Activated CD8-positive, alpha-beta memory T cell treated with anti-CD3 and anti-CD28 coated beads, Interleukin-2, amount 10 ng/mL, durations not matched to agents 7 days and 5 days (primary cell): ENCODE data around the gene GDF7. TPM values are rescaled to one million over a fixed set of nuclear protein-coding genes. Genes with fewer than 3 reads are reported as not detected.

Experiments
- ATAC-seq: fragments of 150-1000 bp; cut with Tn5 transposase; one replicate; pipeline ENCODE4 v1.10.0; 2021; ENCODE audit warnings: moderate library complexity
- CTCF ChIA-PET: fragments of 350-600 bp; sonication (Branson Sonifier 250); formaldehyde crosslinking; loops from one replicate; lab custom pipeline; 2021; ENCODE audit warnings: antibody characterized with exemption; lab: Charles Lee
- DNase-seq: peaks from one replicate; pipeline ENCODE4 v3.0.0-alpha.2; 2020
- H3K27ac Mint-ChIP-seq: one replicate; pipeline ENCODE4 v1.8.0; 2021; ENCODE audit warnings: mild to moderate bottlenecking, mixed read lengths
- H3K27me3 Mint-ChIP-seq: one replicate; pipeline ENCODE4 v1.8.0; 2021; ENCODE audit warnings: mixed read lengths
- H3K36me3 Mint-ChIP-seq: one replicate; pipeline ENCODE4 v1.8.0; 2021; ENCODE audit warnings: mild to moderate bottlenecking, mixed read lengths
- H3K4me1 Mint-ChIP-seq: one replicate; pipeline ENCODE4 v1.8.0; 2021; ENCODE audit warnings: mixed read lengths
- H3K4me3 Mint-ChIP-seq: one replicate; pipeline ENCODE4 v1.8.0; 2021; ENCODE audit warnings: mild to moderate bottlenecking, moderate library complexity, mixed read lengths
- H3K9me3 Mint-ChIP-seq: one replicate; pipeline ENCODE4 v1.8.0; 2022; ENCODE audit warnings: low read depth, mixed read lengths
- total RNA-seq, 2 experiments: library from RNA; stranded (reverse); gene quantifications; one replicate each; pipeline ENCODE4 v1.2.3, GENCODE V29; 2021

The GDF7 gene
- total RNA-seq, 2 experiments from 2014 or later, result not detected

- Mint-ChIP-seq H3K9me3 (no peaks in the 10 kb centered on the region), H3K4me3 (no peak overlapping the region), H3K4me1 (no peaks in the 10 kb centered on the region), H3K36me3 (peaks cover 2% of the 10 kb centered on the region), H3K27me3 (no peaks in the 10 kb centered on the region), H3K27ac (no peak overlapping the region)
- peak; percentile 98 for ATAC-seq
- DNase-seq, result peak; percentile 80
- CTCF ChIA-PET, result interaction anchor here (0.6 to 4.2 kb wide), 38 partner anchors 8 to 316 kb away, joined by 3 to 79 read pairs (median 6); partner anchors contain the start of genes HS1BP3 and RHOB
These were observed 24.6 kb upstream of the GDF7 start for GRCh38 chr2:20642055-20642971.

- DNase-seq, result no peak
- no peak overlapping the region for H3K27ac Mint-ChIP-seq
These were observed 23.9 kb upstream of the GDF7 start for GRCh38 chr2:20643060-20643459.

GRCh38 chr2:20643826-20644225 lies 23.1 kb upstream of the GDF7 start:
- DNase-seq (no peak), ATAC-seq (no peak)
- H3K27ac Mint-ChIP-seq, result no peak overlapping the region
- no peak overlapping the region for H3K4me3 Mint-ChIP-seq
- CTCF ChIA-PET, result interaction anchor here (1.8 to 4.2 kb wide), 12 partner anchors 7 to 237 kb away, joined by 4 to 79 read pairs (median 24); partner anchors contain the start of genes HS1BP3 and RHOB
- H3K36me3 Mint-ChIP-seq, result peaks cover 2% of the 10 kb centered on the region
- H3K9me3 Mint-ChIP-seq, result no peaks in the 10 kb centered on the region
- H3K27me3 Mint-ChIP-seq, result no peaks in the 10 kb centered on the region
- no peaks in the 10 kb centered on the region for H3K4me1 Mint-ChIP-seq

More at GRCh38 chr2:20643060-20643459, 23.9 kb upstream of the GDF7 start:
- Mint-ChIP-seq H3K4me3 (no peak overlapping the region), H3K36me3 (peaks cover 2% of the 10 kb centered on the region), H3K27me3 (no peaks in the 10 kb centered on the region), H3K9me3 (no peaks in the 10 kb centered on the region), H3K4me1 (no peaks in the 10 kb centered on the region)
- CTCF ChIA-PET, result interaction anchor here (0.9 to 4.2 kb wide), 29 partner anchors 8 to 316 kb away, joined by 3 to 79 read pairs (median 9); partner anchors contain the start of genes HS1BP3 and RHOB
- no peak for ATAC-seq

- Mint-ChIP-seq H3K36me3 (peaks cover 2% of the 10 kb centered on the region), H3K27ac (no peak overlapping the region), H3K9me3 (no peaks in the 10 kb centered on the region), H3K4me3 (no peak overlapping the region), H3K4me1 (peaks cover 11% of the 10 kb centered on the region), H3K27me3 (no peaks in the 10 kb centered on the region)
- DNase-seq (no peak), ATAC-seq (no peak)
- CTCF ChIA-PET, result no interaction called here
These were observed 21.6 kb upstream of the GDF7 start for GRCh38 chr2:20645301-20645701.

- peaks cover 2% of the 10 kb centered on the region for H3K36me3 Mint-ChIP-seq
- ATAC-seq (no peak), DNase-seq (no peak)
- no peaks in the 10 kb centered on the region for H3K9me3 Mint-ChIP-seq
- CTCF ChIA-PET, result no interaction called here
- peaks cover 13% of the 10 kb centered on the region for H3K4me1 Mint-ChIP-seq
- H3K27me3 Mint-ChIP-seq, result no peaks in the 10 kb centered on the region
- H3K27ac Mint-ChIP-seq, result no peak overlapping the region
- no peak overlapping the region for H3K4me3 Mint-ChIP-seq
These were observed 21.2 kb upstream of the GDF7 start for GRCh38 chr2:20645761-20646160.

GRCh38 chr2:20646446-20646845 lies 20.5 kb upstream of the GDF7 start:
- H3K9me3 Mint-ChIP-seq, result no peaks in the 10 kb centered on the region
- no peaks in the 10 kb centered on the region for H3K27me3 Mint-ChIP-seq
- ATAC-seq, result no peak

GRCh38 chr2:20647211-20647610 lies 19.7 kb upstream of the GDF7 start:
- CTCF ChIA-PET, result interaction anchor here (0.9 to 2.4 kb wide), 3 partner anchors 203 to 236 kb away, joined by 4 to 9 read pairs (median 6); no protein-coding TSS in a partner anchor
- peaks cover 19% of the 10 kb centered on the region for H3K4me1 Mint-ChIP-seq
- no peak overlapping the region for H3K4me3 Mint-ChIP-seq
- H3K27me3 Mint-ChIP-seq, result no peaks in the 10 kb centered on the region
- peaks cover 2% of the 10 kb centered on the region for H3K36me3 Mint-ChIP-seq
- no peak for DNase-seq
- H3K27ac Mint-ChIP-seq, result no peak overlapping the region
- no peak for ATAC-seq
- H3K9me3 Mint-ChIP-seq, result no peaks in the 10 kb centered on the region

More at GRCh38 chr2:20646446-20646845, 20.5 kb upstream of the GDF7 start:
- Mint-ChIP-seq H3K27ac (no peak overlapping the region), H3K4me1 (peaks cover 17% of the 10 kb centered on the region), H3K36me3 (peaks cover 2% of the 10 kb centered on the region), H3K4me3 (no peak overlapping the region)
- CTCF ChIA-PET, result no interaction called here
- DNase-seq, result no peak

GRCh38 chr2:20647738-20648137 lies 19.2 kb upstream of the GDF7 start:
- DNase-seq (no peak), ATAC-seq (no peak)
- Mint-ChIP-seq H3K36me3 (peaks cover 2% of the 10 kb centered on the region), H3K27ac (no peak overlapping the region), H3K4me3 (no peak overlapping the region), H3K4me1 (peaks cover 19% of the 10 kb centered on the region), H3K9me3 (no peaks in the 10 kb centered on the region), H3K27me3 (no peaks in the 10 kb centered on the region)
- CTCF ChIA-PET, result interaction anchor here (0.9 to 2.4 kb wide), 7 partner anchors 14 to 317 kb away, joined by 3 to 12 read pairs (median 7); partner anchors contain the start of gene RHOB

GRCh38 chr2:20648206-20648605 lies 18.7 kb upstream of the GDF7 start:
- Mint-ChIP-seq H3K36me3 (peaks cover 2% of the 10 kb centered on the region), H3K27ac (no peak overlapping the region), H3K4me1 (peaks cover 19% of the 10 kb centered on the region), H3K27me3 (no peaks in the 10 kb centered on the region), H3K4me3 (no peak overlapping the region), H3K9me3 (no peaks in the 10 kb centered on the region)
- DNase-seq (no peak), ATAC-seq (no peak)
- CTCF ChIA-PET, result interaction anchor here (1.2 to 4.0 kb wide), 6 partner anchors 13 to 317 kb away, joined by 3 to 46 read pairs (median 10); partner anchors contain the start of gene RHOB

- no peak overlapping the region for H3K4me3 Mint-ChIP-seq
- ATAC-seq, result no peak
- no peak for DNase-seq
- peaks cover 2% of the 10 kb centered on the region for H3K36me3 Mint-ChIP-seq
- peaks cover 19% of the 10 kb centered on the region for H3K4me1 Mint-ChIP-seq
- no peaks in the 10 kb centered on the region for H3K27me3 Mint-ChIP-seq
- no peak overlapping the region for H3K27ac Mint-ChIP-seq
- no peaks in the 10 kb centered on the region for H3K9me3 Mint-ChIP-seq
- CTCF ChIA-PET, result interaction anchor here (0.7 to 4.0 kb wide), 10 partner anchors 9 to 405 kb away, joined by 3 to 46 read pairs (median 5); partner anchors contain the start of gene RHOB
These were observed 18.1 kb upstream of the GDF7 start for GRCh38 chr2:20648831-20649230.

GRCh38 chr2:20649576-20649975 lies 17.4 kb upstream of the GDF7 start:
- no peaks in the 10 kb centered on the region for H3K9me3 Mint-ChIP-seq
- peak overlapping the region; percentile 83 for H3K4me3 Mint-ChIP-seq
- peaks cover 2% of the 10 kb centered on the region for H3K27me3 Mint-ChIP-seq
- ATAC-seq (no peak), DNase-seq (no peak)
- H3K36me3 Mint-ChIP-seq, result no peaks in the 10 kb centered on the region
- no peak overlapping the region for H3K27ac Mint-ChIP-seq
- CTCF ChIA-PET, result interaction anchor here (1.0 to 4.4 kb wide), 11 partner anchors 12 to 405 kb away, joined by 3 to 46 read pairs (median 9); partner anchors contain the start of gene RHOB
- peaks cover 19% of the 10 kb centered on the region for H3K4me1 Mint-ChIP-seq

- H3K9me3 Mint-ChIP-seq, result no peaks in the 10 kb centered on the region
- CTCF ChIA-PET, result interaction anchor here (0.9 to 4.4 kb wide), 21 partner anchors 8 to 406 kb away, joined by 3 to 46 read pairs (median 9); partner anchors contain the start of genes GDF7 and RHOB
- peak overlapping the region; percentile 83 for H3K4me3 Mint-ChIP-seq
- ATAC-seq, result no peak
- H3K27me3 Mint-ChIP-seq, result peaks cover 4% of the 10 kb centered on the region
- no peak for DNase-seq
- H3K4me1 Mint-ChIP-seq, result peaks cover 19% of the 10 kb centered on the region
- peak overlapping the region; percentile 22 for H3K27ac Mint-ChIP-seq
- H3K36me3 Mint-ChIP-seq, result no peaks in the 10 kb centered on the region
These were observed 17.0 kb upstream of the GDF7 start for GRCh38 chr2:20649976-20650375.

- peak overlapping the region; percentile 71 for H3K27ac Mint-ChIP-seq
- H3K9me3 Mint-ChIP-seq, result no peaks in the 10 kb centered on the region
- peaks cover 9% of the 10 kb centered on the region for H3K27me3 Mint-ChIP-seq
- peaks cover 19% of the 10 kb centered on the region for H3K4me1 Mint-ChIP-seq
- H3K36me3 Mint-ChIP-seq, result no peaks in the 10 kb centered on the region
- peak; percentile 56 for DNase-seq
- no peak for ATAC-seq
- CTCF ChIA-PET, result interaction anchor here (0.9 to 4.4 kb wide), 29 partner anchors 8 to 695 kb away, joined by 3 to 46 read pairs (median 7); partner anchors contain the start of genes GDF7 and RHOB
- H3K4me3 Mint-ChIP-seq, result peak overlapping the region; percentile 83
These were observed 16.5 kb upstream of the GDF7 start for GRCh38 chr2:20650393-20650876.
